Activated CD8-positive, alpha-beta T cell treated with anti-CD3 and anti-CD28 coated beads, Interleukin-2, amount 10 ng/mL, durations not matched to agents 7 days and 5 days (primary cell): Measurements from ENCODE around the gene ADRB1. TPM values are rescaled to one million over a fixed set of nuclear protein-coding genes. Genes with fewer than 3 reads are reported as not detected.
A peak's percentile ranks its signal among the peaks of the same experiment; 100 is the strongest.

ENCODE experiments used
- ATAC-seq: fragments of 150-1000 bp; cut with Tn5 transposase; one replicate; pipeline ENCODE4 v1.10.0; 2021; ENCODE audit warnings: moderate library complexity
- CTCF ChIA-PET: fragments of 350-600 bp; sonication (Branson Sonifier 250); formaldehyde crosslinking; loops from one replicate; lab custom pipeline; 2021; ENCODE audit warnings: antibody characterized with exemption; lab: Charles Lee
- POLR2A ChIA-PET: fragments of 350-600 bp; sonication (Branson Sonifier 250); formaldehyde crosslinking; loops from one replicate; lab custom pipeline; 2021; ENCODE audit warnings: antibody characterized with exemption; lab: Charles Lee
- DNase-seq: peaks from one replicate; pipeline ENCODE4 v3.0.0-alpha.2; 2020
- H3K27ac Mint-ChIP-seq: one replicate; pipeline ENCODE4 v1.8.0; 2021; ENCODE audit warnings: mild to moderate bottlenecking, mixed read lengths
- H3K27me3 Mint-ChIP-seq: one replicate; pipeline ENCODE4 v1.8.0; 2021; ENCODE audit warnings: low read depth, mixed read lengths
- H3K36me3 Mint-ChIP-seq: one replicate; pipeline ENCODE4 v1.8.0; 2021; ENCODE audit warnings: low read depth, mixed read lengths
- H3K4me1 Mint-ChIP-seq: one replicate; pipeline ENCODE4 v1.8.0; 2021; ENCODE audit warnings: low read depth, mixed read lengths
- H3K4me3 Mint-ChIP-seq: one replicate; pipeline ENCODE4 v1.8.0; 2021; ENCODE audit warnings: mild to moderate bottlenecking, mixed read lengths
- H3K9me3 Mint-ChIP-seq: one replicate; pipeline ENCODE4 v1.8.0; 2022; ENCODE audit warnings: mixed read lengths; ENCODE audit not compliant: insufficient read depth
- total RNA-seq, 2 experiments: library from RNA; stranded (reverse); gene quantifications; one replicate each; pipeline ENCODE4 v1.2.3, GENCODE V29; 2021

ADRB1 gene
- total RNA-seq, 2 experiments from 2014 or later, result 0.29 to 0.45 TPM

GRCh38 chr10:114017271-114017670, 26.4 kb upstream of the ADRB1 start:
- H3K27me3 Mint-ChIP-seq, result peaks cover 43% of the 10 kb centered on the region
- POLR2A ChIA-PET, result no interaction called here
- CTCF ChIA-PET, result no interaction called here
- no peaks in the 10 kb centered on the region for H3K4me1 Mint-ChIP-seq
- DNase-seq (no peak), ATAC-seq (no peak)
- H3K36me3 Mint-ChIP-seq, result no peaks in the 10 kb centered on the region
- H3K27ac Mint-ChIP-seq, result no peak overlapping the region
- H3K9me3 Mint-ChIP-seq, result peaks cover 8% of the 10 kb centered on the region
- no peak overlapping the region for H3K4me3 Mint-ChIP-seq

- CTCF ChIA-PET, result no interaction called here
- POLR2A ChIA-PET, result no interaction called here
Observed at GRCh38 chr10:114017873-114018272, 25.8 kb upstream of the ADRB1 start.

GRCh38 chr10:114019226-114019625, 24.4 kb upstream of the ADRB1 start:
- H3K4me3 Mint-ChIP-seq, result no peak overlapping the region
- H3K27me3 Mint-ChIP-seq, result peaks cover 48% of the 10 kb centered on the region
- peaks cover 8% of the 10 kb centered on the region for H3K9me3 Mint-ChIP-seq
- ATAC-seq (no peak), DNase-seq (no peak)
- peaks cover 2% of the 10 kb centered on the region for H3K36me3 Mint-ChIP-seq
- ChIA-PET POLR2A (no interaction called here), CTCF (no interaction called here)
- H3K4me1 Mint-ChIP-seq, result peaks cover 5% of the 10 kb centered on the region
- H3K27ac Mint-ChIP-seq, result no peak overlapping the region

More at GRCh38 chr10:114017873-114018272, 25.8 kb upstream of the ADRB1 start:
- no peak for ATAC-seq
- Mint-ChIP-seq H3K27me3 (peaks cover 47% of the 10 kb centered on the region), H3K27ac (no peak overlapping the region), H3K9me3 (peaks cover 8% of the 10 kb centered on the region), H3K36me3 (no peaks in the 10 kb centered on the region), H3K4me1 (no peaks in the 10 kb centered on the region), H3K4me3 (no peak overlapping the region)
- DNase-seq, result no peak

- peaks cover 23% of the 10 kb centered on the region for H3K4me1 Mint-ChIP-seq
- no peak overlapping the region for H3K27ac Mint-ChIP-seq
- ChIA-PET POLR2A (no interaction called here), CTCF (no interaction called here)
- no peaks in the 10 kb centered on the region for H3K9me3 Mint-ChIP-seq
- no peak for ATAC-seq
- peaks cover 8% of the 10 kb centered on the region for H3K36me3 Mint-ChIP-seq
- H3K4me3 Mint-ChIP-seq, result no peak overlapping the region
- H3K27me3 Mint-ChIP-seq, result peaks cover 38% of the 10 kb centered on the region
- DNase-seq, result no peak
Observed at GRCh38 chr10:114021154-114021553, 22.5 kb upstream of the ADRB1 start.

GRCh38 chr10:114021717-114022680, 21.7 kb upstream of the ADRB1 start:
- CTCF ChIA-PET, result no interaction called here
- POLR2A ChIA-PET, result no interaction called here
- Mint-ChIP-seq H3K27ac (no peak overlapping the region), H3K36me3 (peaks cover 8% of the 10 kb centered on the region), H3K27me3 (peaks cover 35% of the 10 kb centered on the region), H3K4me1 (peaks cover 23% of the 10 kb centered on the region), H3K9me3 (no peaks in the 10 kb centered on the region), H3K4me3 (no peak overlapping the region)
- no peak for DNase-seq
- no peak for ATAC-seq

GRCh38 chr10:114022766-114023597, 20.7 kb upstream of the ADRB1 start:
- no peak for ATAC-seq
- H3K4me3 Mint-ChIP-seq, result no peak overlapping the region
- DNase-seq, result no peak
- ChIA-PET CTCF (no interaction called here), POLR2A (no interaction called here)
- peaks cover 23% of the 10 kb centered on the region for H3K4me1 Mint-ChIP-seq
- H3K9me3 Mint-ChIP-seq, result no peaks in the 10 kb centered on the region
- H3K27ac Mint-ChIP-seq, result no peak overlapping the region
- peaks cover 34% of the 10 kb centered on the region for H3K27me3 Mint-ChIP-seq
- peaks cover 8% of the 10 kb centered on the region for H3K36me3 Mint-ChIP-seq

GRCh38 chr10:114024876-114025610, 18.6 kb upstream of the ADRB1 start:
- ChIA-PET CTCF (interaction anchor here (0.7 kb wide), 1 partner anchor 73 kb away, joined by 3 read pairs; no protein-coding TSS in a partner anchor), POLR2A (interaction anchor here (0.6 to 0.7 kb wide), 2 partner anchors 64 to 101 kb away, joined by 3 to 4 read pairs; no protein-coding TSS in a partner anchor)
- H3K4me3 Mint-ChIP-seq, result no peak overlapping the region
- ATAC-seq (peak; percentile 57), DNase-seq (peak; percentile 35)
- no peaks in the 10 kb centered on the region for H3K9me3 Mint-ChIP-seq
- H3K36me3 Mint-ChIP-seq, result peaks cover 8% of the 10 kb centered on the region
- peaks cover 30% of the 10 kb centered on the region for H3K4me1 Mint-ChIP-seq
- H3K27ac Mint-ChIP-seq, result peak overlapping the region; percentile 43
- peaks cover 42% of the 10 kb centered on the region for H3K27me3 Mint-ChIP-seq

GRCh38 chr10:114025611-114026130, 18.0 kb upstream of the ADRB1 start:
- DNase-seq, result no peak
- CTCF ChIA-PET, result no interaction called here
- Mint-ChIP-seq H3K4me1 (peaks cover 31% of the 10 kb centered on the region), H3K4me3 (peak overlapping the region; percentile 7), H3K27ac (peak overlapping the region; percentile 43), H3K9me3 (no peaks in the 10 kb centered on the region), H3K36me3 (peaks cover 8% of the 10 kb centered on the region), H3K27me3 (peaks cover 40% of the 10 kb centered on the region)
- POLR2A ChIA-PET, result interaction anchor here (0.6 kb wide), 1 partner anchor 101 kb away, joined by 3 read pairs; no protein-coding TSS in a partner anchor
- no peak for ATAC-seq

- ChIA-PET CTCF (no interaction called here), POLR2A (no interaction called here)
- no peak for DNase-seq
- no peak for ATAC-seq
- H3K4me3 Mint-ChIP-seq, result no peak overlapping the region
- H3K4me1 Mint-ChIP-seq, result peaks cover 31% of the 10 kb centered on the region
- H3K36me3 Mint-ChIP-seq, result peaks cover 8% of the 10 kb centered on the region
- peaks cover 45% of the 10 kb centered on the region for H3K27me3 Mint-ChIP-seq
- H3K9me3 Mint-ChIP-seq, result no peaks in the 10 kb centered on the region
- H3K27ac Mint-ChIP-seq, result no peak overlapping the region
Observed at GRCh38 chr10:114026189-114027040, 17.3 kb upstream of the ADRB1 start.

- Mint-ChIP-seq H3K27me3 (peaks cover 46% of the 10 kb centered on the region), H3K36me3 (peaks cover 8% of the 10 kb centered on the region), H3K9me3 (no peaks in the 10 kb centered on the region), H3K27ac (no peak overlapping the region), H3K4me1 (peaks cover 31% of the 10 kb centered on the region), H3K4me3 (no peak overlapping the region)
- ChIA-PET POLR2A (no interaction called here), CTCF (no interaction called here)
- DNase-seq (no peak), ATAC-seq (no peak)
Observed at GRCh38 chr10:114027041-114027394, 16.6 kb upstream of the ADRB1 start.
